Hepatocyte (in vitro differentiated cells): Measurements from ENCODE around the gene EXPH5. TPM values are rescaled to one million over a fixed set of nuclear protein-coding genes. Genes with fewer than 3 reads are reported as not detected.

ENCODE experiments used
- DNase-seq: peaks from one replicate; pipeline ENCODE4 v3.0.0-alpha.2; 2016; ENCODE audit warnings: low spot score
- H2AFZ ChIP-seq: fragments of 200-600 bp; sonication (generic); 2 replicates; pipeline ENCODE4 v1.6.0; 2016; ENCODE audit warnings: antibody characterized with exemption, mild to moderate bottlenecking
- H3K27ac ChIP-seq: fragments of 200-600 bp; sonication (generic); 2 replicates; pipeline ENCODE4 v1.5.1; 2016; ENCODE audit warnings: mild to moderate bottlenecking
- H3K27me3 ChIP-seq: fragments of 200-600 bp; sonication (generic); 2 replicates; pipeline ENCODE4 v1.6.1; 2016
- H3K36me3 ChIP-seq: fragments of 200-600 bp; sonication (generic); replicated peaks from 2 replicates; pipeline ENCODE4 v1.5.1; 2016; ENCODE audit warnings: low read depth; ENCODE audit not compliant: insufficient read depth
- H3K4me1 ChIP-seq: fragments of 200-600 bp; sonication (generic); 2 replicates; pipeline ENCODE4 v1.5.1; 2016; ENCODE audit warnings: mild to moderate bottlenecking, moderate library complexity; ENCODE audit not compliant: insufficient read depth
- H3K4me2 ChIP-seq: fragments of 200-600 bp; sonication (generic); 2 replicates; pipeline ENCODE4 v1.6.0; 2016
- H3K4me3 ChIP-seq: fragments of 200-600 bp; sonication (generic); 2 replicates; pipeline ENCODE4 v1.5.1; 2016; ENCODE audit warnings: mild to moderate bottlenecking
- H3K79me2 ChIP-seq: fragments of 200-600 bp; sonication (generic); 2 replicates; pipeline ENCODE4 v1.6.0; 2017; ENCODE audit warnings: mild to moderate bottlenecking
- H3K9me2 ChIP-seq: fragments of 200-600 bp; sonication (generic); replicated peaks from 2 replicates; pipeline ENCODE4 v1.6.0; 2017; ENCODE audit warnings: mild to moderate bottlenecking; ENCODE audit not compliant: insufficient read depth
- H3K9me3 ChIP-seq: fragments of 200-600 bp; sonication (generic); 2 replicates; pipeline ENCODE4 v1.5.1; 2016; ENCODE audit warnings: low read depth, mild to moderate bottlenecking
- H4K20me1 ChIP-seq: fragments of 200-600 bp; sonication (generic); 2 replicates; pipeline ENCODE4 v1.6.0; 2016; ENCODE audit warnings: mild to moderate bottlenecking; ENCODE audit not compliant: insufficient read depth, poor library complexity, severe bottlenecking
- EZH2 ChIP-seq: fragments of 200-600 bp; sonication (generic); IDR thresholded peaks from 2 replicates; pipeline ENCODE4 v1.6.1; 2016; ENCODE audit warnings: antibody characterized with exemption, mild to moderate bottlenecking, borderline replicate concordance
- EZH2phosphoT487 ChIP-seq: fragments of 200-600 bp; sonication (generic); IDR thresholded peaks from one replicate; pipeline ENCODE4 v1.6.1; 2018; ENCODE audit warnings: antibody characterized with exemption, mild to moderate bottlenecking, low read depth, moderate library complexity; ENCODE audit not compliant: unreplicated experiment, severe bottlenecking
- whole genome bisulfite sequencing: methylation state at CpG from one replicate; pipeline ENCODE4 v1.1.6; 2016; ENCODE audit warnings: low lambda C conversion rate; ENCODE audit errors: missing lambda C conversion rate; 5-methylcytosine and 5-hydroxymethylcytosine counted together
- polyA plus RNA-seq: library from polyadenylated mRNA; unstranded; fragments of >200 nt; fragmentation: Nextera tagmentation; extraction: Ambion mirVana; gene quantifications from 2 replicates; pipeline ENCODE4 v1.2.1, GENCODE V29; 2016
- total RNA-seq: library from RNA; depleted of rRNA; stranded (reverse); fragments of >200 nt; gene quantifications from 2 replicates; pipeline ENCODE4 v1.2.3, GENCODE V29; 2014
- TF ChIP-seq, protein P1 (sequence below): fragments of 200-600 bp; sonication (generic); IDR thresholded peaks from 2 replicates; pipeline ENCODE4 v1.5.1; 2016; ENCODE audit warnings: antibody characterized with exemption, mild to moderate bottlenecking; ENCODE audit not compliant: poor library complexity

Gene EXPH5
- total and polyA plus RNA-seq, 2 experiments from 2014 or later, result 1.8 to 4.5 TPM

DNA sequence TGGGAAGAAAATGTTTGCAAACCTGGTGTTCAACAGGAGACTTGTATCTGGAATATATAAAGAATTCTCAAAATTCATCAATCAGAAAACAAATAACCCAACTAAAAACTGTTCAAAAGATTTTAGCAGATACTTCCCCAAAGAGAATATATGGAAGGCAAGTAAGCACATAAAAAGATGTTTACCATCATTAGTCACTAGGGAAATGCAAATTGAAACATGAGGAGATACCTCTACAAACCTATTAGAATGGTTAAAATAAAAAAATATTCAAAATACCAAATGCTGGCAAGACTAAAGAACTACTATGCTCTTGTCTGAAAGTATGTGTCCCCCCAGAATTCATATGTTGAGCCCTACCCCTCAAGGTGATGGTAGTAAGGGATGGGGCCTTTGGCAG lies 8.6 kb downstream of the EXPH5 start:
- TF ChIP-seq EZH2phosphoT487, result no peak
- no peak overlapping the region for H2AFZ ChIP-seq
- no peaks in the 10 kb centered on the region for H3K79me2 ChIP-seq
- no peaks in the 10 kb centered on the region for H3K9me3 ChIP-seq
- DNase-seq, result no peak
- H3K4me2 ChIP-seq, result no peak overlapping the region
- H4K20me1 ChIP-seq, result no peaks in the 10 kb centered on the region
- H3K27ac ChIP-seq, result no peak overlapping the region
- H3K27me3 ChIP-seq, result no peaks in the 10 kb centered on the region
- no peak overlapping the region for H3K4me3 ChIP-seq
- H3K36me3 ChIP-seq, result no peaks in the 10 kb centered on the region
- no peaks in the 10 kb centered on the region for H3K9me2 ChIP-seq
- H3K4me1 ChIP-seq, result no peaks in the 10 kb centered on the region

DNA sequence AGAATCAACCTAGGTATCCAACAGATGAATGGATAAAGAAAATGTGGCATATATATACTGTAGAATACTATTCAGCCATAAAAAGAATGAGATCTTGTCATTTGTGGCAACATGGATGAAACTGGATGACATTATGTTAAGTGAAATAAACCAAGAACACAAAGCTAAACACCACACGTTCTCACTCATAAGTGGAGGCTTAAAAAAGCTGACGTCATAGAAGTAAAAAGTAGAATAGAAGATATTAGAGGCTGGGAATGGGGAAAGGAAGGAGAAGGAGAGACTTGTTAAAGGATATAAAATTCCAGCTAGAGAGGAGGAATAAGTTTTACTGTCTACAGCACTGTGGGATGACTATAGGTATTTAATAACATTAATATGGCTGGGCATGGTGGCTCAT lies 12.9 kb downstream of the EXPH5 start:
- H3K9me3 ChIP-seq, result no peaks in the 10 kb centered on the region
- H3K4me3 ChIP-seq, result no peak overlapping the region
- no peaks in the 10 kb centered on the region for H3K9me2 ChIP-seq
- DNase-seq, result no peak
- TF ChIP-seq EZH2 (no peak), EZH2phosphoT487 (no peak)
- TF ChIP-seq, protein P1, sequence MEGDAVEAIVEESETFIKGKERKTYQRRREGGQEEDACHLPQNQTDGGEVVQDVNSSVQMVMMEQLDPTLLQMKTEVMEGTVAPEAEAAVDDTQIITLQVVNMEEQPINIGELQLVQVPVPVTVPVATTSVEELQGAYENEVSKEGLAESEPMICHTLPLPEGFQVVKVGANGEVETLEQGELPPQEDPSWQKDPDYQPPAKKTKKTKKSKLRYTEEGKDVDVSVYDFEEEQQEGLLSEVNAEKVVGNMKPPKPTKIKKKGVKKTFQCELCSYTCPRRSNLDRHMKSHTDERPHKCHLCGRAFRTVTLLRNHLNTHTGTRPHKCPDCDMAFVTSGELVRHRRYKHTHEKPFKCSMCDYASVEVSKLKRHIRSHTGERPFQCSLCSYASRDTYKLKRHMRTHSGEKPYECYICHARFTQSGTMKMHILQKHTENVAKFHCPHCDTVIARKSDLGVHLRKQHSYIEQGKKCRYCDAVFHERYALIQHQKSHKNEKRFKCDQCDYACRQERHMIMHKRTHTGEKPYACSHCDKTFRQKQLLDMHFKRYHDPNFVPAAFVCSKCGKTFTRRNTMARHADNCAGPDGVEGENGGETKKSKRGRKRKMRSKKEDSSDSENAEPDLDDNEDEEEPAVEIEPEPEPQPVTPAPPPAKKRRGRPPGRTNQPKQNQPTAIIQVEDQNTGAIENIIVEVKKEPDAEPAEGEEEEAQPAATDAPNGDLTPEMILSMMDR, result no peak
- H3K27ac ChIP-seq, result no peak overlapping the region
- H4K20me1 ChIP-seq, result no peaks in the 10 kb centered on the region
- H3K4me2 ChIP-seq, result no peak overlapping the region
- H3K27me3 ChIP-seq, result no peaks in the 10 kb centered on the region
- H3K4me1 ChIP-seq, result no peaks in the 10 kb centered on the region
- WGBS, result 46% methylated on average over 2 of the region's 2 CpGs
- no peaks in the 10 kb centered on the region for H3K79me2 ChIP-seq
- H3K36me3 ChIP-seq, result no peaks in the 10 kb centered on the region
- no peak overlapping the region for H2AFZ ChIP-seq

DNA sequence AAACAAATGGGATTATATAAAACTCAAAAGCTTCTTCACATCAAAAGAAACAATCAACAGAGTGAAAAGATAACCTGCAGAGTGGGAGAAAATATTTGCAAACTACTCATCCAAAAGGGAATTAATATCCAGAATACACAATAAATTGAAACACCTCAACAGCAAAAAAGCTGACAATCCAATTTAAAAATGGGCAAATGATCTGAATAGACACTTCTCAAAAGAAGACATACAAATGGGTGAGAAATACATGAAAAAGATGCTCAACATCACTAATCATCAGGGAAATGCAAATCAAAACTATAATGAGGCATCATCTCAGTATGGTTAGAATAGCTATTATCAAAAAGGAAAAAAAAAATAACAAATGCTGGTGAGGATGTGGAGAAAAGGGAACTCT lies 13.5 kb downstream of the EXPH5 start:
- Histone ChIP-seq H3K4me2 (no peak overlapping the region), H3K9me3 (no peaks in the 10 kb centered on the region), H2AFZ (no peak overlapping the region), H3K4me1 (no peaks in the 10 kb centered on the region), H3K4me3 (no peak overlapping the region), H3K79me2 (no peaks in the 10 kb centered on the region), H3K27ac (no peak overlapping the region), H3K9me2 (no peaks in the 10 kb centered on the region), H4K20me1 (no peaks in the 10 kb centered on the region), H3K36me3 (no peaks in the 10 kb centered on the region), H3K27me3 (no peaks in the 10 kb centered on the region)
- no peak for DNase-seq
- TF ChIP-seq EZH2 (no peak), EZH2phosphoT487 (no peak)
- TF ChIP-seq, protein P1, result no peak

DNA sequence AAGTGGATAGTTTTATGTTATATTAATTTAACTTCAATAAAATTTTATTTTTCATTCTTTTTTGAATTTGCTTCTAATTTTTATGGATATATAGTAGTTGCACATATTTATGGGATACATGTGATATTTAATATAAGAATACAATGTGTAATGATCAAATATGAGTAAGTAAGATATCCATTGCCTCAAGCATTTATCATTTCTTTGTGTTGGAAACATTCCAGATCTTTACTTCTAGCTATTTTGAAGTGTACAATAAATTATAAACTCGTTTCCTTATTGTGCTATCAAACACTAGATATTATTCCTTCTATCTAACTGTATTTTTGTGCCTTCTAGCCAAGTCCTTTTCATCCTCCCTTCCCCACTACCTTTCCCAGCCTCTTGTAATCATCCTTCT lies 17.0 kb downstream of the EXPH5 start:
- Histone ChIP-seq H3K9me2 (no peaks in the 10 kb centered on the region), H3K9me3 (no peaks in the 10 kb centered on the region), H2AFZ (no peak overlapping the region), H3K4me3 (no peak overlapping the region), H3K79me2 (no peaks in the 10 kb centered on the region), H3K4me2 (no peak overlapping the region), H3K36me3 (no peaks in the 10 kb centered on the region), H4K20me1 (no peaks in the 10 kb centered on the region), H3K4me1 (no peaks in the 10 kb centered on the region), H3K27me3 (no peaks in the 10 kb centered on the region), H3K27ac (no peak overlapping the region)
- no peak for DNase-seq
- TF ChIP-seq EZH2phosphoT487 (no peak), EZH2 (no peak)
- TF ChIP-seq, protein P1, result no peak
- WGBS, result 70% methylated on average over 1 of the region's 1 CpG
